ENCODE results near the gene UBE2V1.

UBE2V1 gene

DNA sequence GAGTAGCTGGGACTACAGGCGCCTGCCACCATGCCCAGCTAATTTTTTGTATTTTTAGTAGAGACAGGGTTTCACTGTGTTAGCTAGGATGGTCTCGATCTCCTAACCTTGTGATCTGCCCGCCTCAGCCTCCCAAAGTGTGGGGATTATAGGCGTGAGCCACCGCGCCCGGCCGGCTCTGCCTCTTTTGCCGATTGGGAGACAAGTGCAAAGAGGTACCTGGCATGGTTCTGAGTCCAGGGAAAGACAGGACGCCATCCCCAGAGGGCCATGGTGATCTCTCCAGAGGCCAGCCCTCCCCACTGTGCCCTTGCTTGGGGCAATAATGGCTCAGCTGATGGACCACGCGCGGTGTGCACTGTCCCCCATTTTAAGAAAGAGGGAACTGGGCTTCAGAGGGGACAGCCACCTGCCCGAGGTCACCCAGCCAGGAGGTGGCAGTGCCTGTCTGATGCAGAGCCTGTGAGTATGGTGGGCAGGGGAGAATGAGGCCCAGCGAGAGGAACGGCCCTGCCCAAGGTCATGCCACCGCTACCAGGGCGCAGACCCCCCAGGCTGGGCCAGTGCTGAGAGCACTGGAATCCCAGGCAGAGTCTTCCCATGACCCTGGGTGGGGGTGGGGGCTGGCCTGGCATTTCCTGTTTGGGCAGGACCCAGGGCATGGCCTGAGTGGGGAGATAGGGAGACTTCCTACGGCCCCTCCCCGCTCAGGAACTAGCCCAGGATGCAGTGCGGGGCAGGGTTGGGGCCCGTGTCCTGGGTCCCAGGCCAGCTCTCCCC, 69.2 kb downstream of the UBE2V1 start:
- Histone ChIP-seq H3K27me3 (ENCODE audit: control insufficient read depth in 1 of 2, insufficient read depth in 2 of 2, low read length in 2 of 2) (no peaks in the 10 kb centered on the region), H3K36me3 (ENCODE audit: insufficient read depth, low read length) (no peaks in the 10 kb centered on the region), H3K9me3 (ENCODE audit: low read length) (no peaks in the 10 kb centered on the region), H3K4me1 (ENCODE audit: insufficient read depth, low read length) (no peaks in the 10 kb centered on the region), H3K9ac (ENCODE audit: low read length) (no peak overlapping the region), H3K27ac (ENCODE audit: low read depth, low read length) (no peak overlapping the region), H3K4me3 (ENCODE audit: low read depth in 1 of 2, low read length in 2 of 2) (no peak overlapping the region)

GRCh38 chr20:50042370-50043313, 70.3 kb downstream of the UBE2V1 start:
- Histone ChIP-seq H3K4me3 (ENCODE audit: low read depth in 1 of 2, low read length in 2 of 2) (no peak overlapping the region), H3K9me3 (ENCODE audit: low read length) (no peaks in the 10 kb centered on the region), H3K4me1 (ENCODE audit: insufficient read depth, low read length) (no peaks in the 10 kb centered on the region), H3K27ac (ENCODE audit: low read depth, low read length) (no peak overlapping the region), H3K27me3 (ENCODE audit: control insufficient read depth in 1 of 2, insufficient read depth in 2 of 2, low read length in 2 of 2) (no peaks in the 10 kb centered on the region), H3K9ac (ENCODE audit: low read length) (no peak overlapping the region), H3K36me3 (ENCODE audit: insufficient read depth, low read length) (no peaks in the 10 kb centered on the region)

DNA sequence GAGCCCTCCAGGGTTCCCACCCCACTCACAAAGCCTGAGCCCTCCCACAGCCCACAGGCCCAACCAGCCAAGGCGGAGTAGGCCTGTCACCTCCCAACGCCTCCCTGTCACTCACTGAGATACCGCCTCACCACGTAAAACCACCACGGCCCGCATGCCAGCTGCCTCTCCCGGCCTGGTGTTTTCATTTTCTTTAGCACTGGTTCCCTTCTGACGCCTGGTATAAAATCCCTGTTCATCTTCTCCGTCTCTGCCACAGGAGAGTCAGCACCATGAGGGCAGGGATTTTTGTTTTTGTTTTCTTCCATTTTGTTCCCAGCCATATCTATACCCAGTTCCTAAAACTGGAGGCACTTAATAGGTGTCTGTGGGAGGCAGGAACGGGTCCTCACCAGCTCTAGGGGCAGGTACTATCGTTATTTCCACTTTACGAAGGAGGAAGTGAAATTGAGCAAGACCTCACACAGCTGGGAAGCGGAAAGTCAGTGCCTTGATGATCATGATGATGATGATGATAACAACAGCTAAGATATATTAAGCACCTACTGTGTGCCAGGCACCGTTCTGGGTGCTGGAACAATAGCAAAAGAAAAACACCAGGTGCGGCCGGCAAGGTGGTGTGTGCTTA, 71.6 kb downstream of the UBE2V1 start:
- H3K27ac ChIP-seq (ENCODE audit: low read depth, low read length): no peak overlapping the region
- H3K4me1 ChIP-seq (ENCODE audit: insufficient read depth, low read length): no peaks in the 10 kb centered on the region
- no peaks in the 10 kb centered on the region for H3K27me3 ChIP-seq (ENCODE audit: control insufficient read depth in 1 of 2, insufficient read depth in 2 of 2, low read length in 2 of 2)
- H3K9ac ChIP-seq (ENCODE audit: low read length): no peak overlapping the region
- no peaks in the 10 kb centered on the region for H3K36me3 ChIP-seq (ENCODE audit: insufficient read depth, low read length)
- H3K4me3 ChIP-seq (ENCODE audit: low read depth in 1 of 2, low read length in 2 of 2): no peak overlapping the region
- no peaks in the 10 kb centered on the region for H3K9me3 ChIP-seq (ENCODE audit: low read length)

GRCh38 chr20:50040432-50041245, 72.3 kb downstream of the UBE2V1 start:
- H3K36me3 ChIP-seq (ENCODE audit: insufficient read depth, low read length): no peaks in the 10 kb centered on the region
- no peak overlapping the region for H3K27ac ChIP-seq (ENCODE audit: low read depth, low read length)
- H3K27me3 ChIP-seq (ENCODE audit: control insufficient read depth in 1 of 2, insufficient read depth in 2 of 2, low read length in 2 of 2): no peaks in the 10 kb centered on the region
- no peaks in the 10 kb centered on the region for H3K9me3 ChIP-seq (ENCODE audit: low read length)
- H3K9ac ChIP-seq (ENCODE audit: low read length): no peak overlapping the region
- H3K4me1 ChIP-seq (ENCODE audit: insufficient read depth, low read length): no peaks in the 10 kb centered on the region
- no peak overlapping the region for H3K4me3 ChIP-seq (ENCODE audit: low read depth in 1 of 2, low read length in 2 of 2)

DNA sequence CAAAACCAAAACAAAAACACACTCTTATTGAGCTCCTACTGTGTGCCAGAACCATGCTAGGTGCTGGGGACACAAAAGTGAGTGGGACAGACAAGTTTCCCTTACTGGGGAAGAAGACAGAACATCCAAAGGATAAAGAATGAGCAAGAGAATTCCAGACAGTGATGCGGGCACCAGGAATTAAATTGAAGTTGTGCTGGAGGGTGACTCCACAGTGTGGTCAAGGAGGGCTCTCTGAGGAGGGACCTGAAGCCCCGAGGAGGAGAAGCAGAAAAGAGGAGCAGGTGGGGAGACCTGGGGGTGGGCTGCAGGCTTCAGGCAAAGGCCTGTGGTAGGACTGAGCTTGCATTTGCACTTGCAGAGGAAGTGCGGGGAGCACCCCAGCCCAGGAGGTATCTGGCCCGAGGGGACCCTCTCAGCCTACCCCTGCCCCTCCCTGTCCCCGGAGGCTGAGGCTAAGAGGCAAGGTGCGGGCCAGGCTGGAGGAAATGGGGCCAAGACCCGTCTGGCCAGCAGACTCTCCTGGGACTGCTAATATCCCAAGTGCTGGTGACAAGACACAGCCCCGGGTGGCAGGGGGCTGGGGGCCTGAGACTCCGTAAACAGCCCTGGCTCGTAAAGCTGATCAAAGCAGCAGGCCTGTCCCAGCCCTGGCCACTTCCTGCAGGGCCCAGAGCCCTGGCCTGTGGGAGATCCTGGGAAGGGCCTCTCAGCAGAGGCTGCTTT, 73.1 kb downstream of the UBE2V1 start:
- Histone ChIP-seq H3K4me3 (ENCODE audit: low read depth in 1 of 2, low read length in 2 of 2) (no peak overlapping the region), H3K4me1 (ENCODE audit: insufficient read depth, low read length) (peaks cover 2% of the 10 kb centered on the region), H3K27ac (ENCODE audit: low read depth, low read length) (no peak overlapping the region), H3K9me3 (ENCODE audit: low read length) (no peaks in the 10 kb centered on the region), H3K9ac (ENCODE audit: low read length) (no peak overlapping the region), H3K36me3 (ENCODE audit: insufficient read depth, low read length) (no peaks in the 10 kb centered on the region), H3K27me3 (ENCODE audit: control insufficient read depth in 1 of 2, insufficient read depth in 2 of 2, low read length in 2 of 2) (no peaks in the 10 kb centered on the region)

DNA sequence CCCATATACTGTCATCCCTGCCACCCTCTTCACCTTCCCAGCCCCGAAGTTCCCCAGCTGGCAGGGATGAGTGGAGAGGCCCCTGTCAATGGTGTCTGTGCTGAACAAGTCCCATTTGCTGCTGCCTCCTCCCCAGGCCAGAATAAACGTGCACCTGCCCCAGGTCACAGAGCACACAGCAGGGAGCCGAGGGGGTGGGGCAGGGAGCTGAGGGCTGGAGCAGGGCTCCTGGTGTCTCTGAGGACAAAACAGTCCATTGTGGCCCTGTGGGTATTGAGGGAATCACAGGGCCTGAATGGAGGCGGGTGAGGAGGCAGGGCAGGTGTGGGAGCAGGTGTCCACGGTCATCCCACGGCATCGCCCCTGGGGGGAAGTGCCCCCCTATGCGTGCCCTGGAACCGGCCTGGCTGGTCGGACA, 74.4 kb downstream of the UBE2V1 start:
- H3K4me1 ChIP-seq (ENCODE audit: insufficient read depth, low read length): peaks cover 12% of the 10 kb centered on the region
- H3K36me3 ChIP-seq (ENCODE audit: insufficient read depth, low read length): no peaks in the 10 kb centered on the region
- no peaks in the 10 kb centered on the region for H3K27me3 ChIP-seq (ENCODE audit: control insufficient read depth in 1 of 2, insufficient read depth in 2 of 2, low read length in 2 of 2)

DNA sequence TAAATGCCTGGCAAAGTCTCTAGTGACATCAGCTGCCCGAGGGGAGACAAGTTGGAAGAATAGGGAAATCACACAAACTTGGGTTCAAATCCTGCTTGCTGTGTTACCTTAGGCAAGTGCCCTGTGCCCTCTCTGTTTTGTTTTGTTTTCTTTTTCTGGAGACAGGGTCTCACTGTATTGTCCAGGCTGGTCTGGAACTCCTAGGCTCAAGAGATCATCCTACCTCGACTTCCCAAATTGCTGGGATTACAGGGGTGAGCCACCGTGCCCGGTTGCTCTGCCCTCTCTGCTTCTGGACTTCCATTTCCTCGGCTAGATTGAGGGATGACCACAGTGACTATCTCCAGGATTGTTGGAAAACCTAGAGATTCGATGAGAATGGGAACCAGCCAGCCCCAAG, 74.8 kb downstream of the UBE2V1 start:
- no peak overlapping the region for H3K27ac ChIP-seq (ENCODE audit: low read depth, low read length)
- H3K36me3 ChIP-seq (ENCODE audit: insufficient read depth, low read length): no peaks in the 10 kb centered on the region
- no peak overlapping the region for H3K4me3 ChIP-seq (ENCODE audit: low read depth in 1 of 2, low read length in 2 of 2)
- H3K27me3 ChIP-seq (ENCODE audit: control insufficient read depth in 1 of 2, insufficient read depth in 2 of 2, low read length in 2 of 2): no peaks in the 10 kb centered on the region
- H3K9me3 ChIP-seq (ENCODE audit: low read length): no peaks in the 10 kb centered on the region
- H3K4me1 ChIP-seq (ENCODE audit: insufficient read depth, low read length): peaks cover 16% of the 10 kb centered on the region
- H3K9ac ChIP-seq (ENCODE audit: low read length): no peak overlapping the region

More for the DNA sequence above, 74.4 kb downstream of the UBE2V1 start:
- Histone ChIP-seq H3K4me3 (ENCODE audit: low read depth in 1 of 2, low read length in 2 of 2) (no peak overlapping the region), H3K9ac (ENCODE audit: low read length) (no peak overlapping the region), H3K9me3 (ENCODE audit: low read length) (no peaks in the 10 kb centered on the region), H3K27ac (ENCODE audit: low read depth, low read length) (no peak overlapping the region)

GRCh38 chr20:50037575-50037974, 75.4 kb downstream of the UBE2V1 start:
- Histone ChIP-seq H3K9me3 (ENCODE audit: low read length) (no peaks in the 10 kb centered on the region), H3K27ac (ENCODE audit: low read depth, low read length) (no peak overlapping the region), H3K36me3 (ENCODE audit: insufficient read depth, low read length) (no peaks in the 10 kb centered on the region), H3K4me3 (ENCODE audit: low read depth in 1 of 2, low read length in 2 of 2) (no peak overlapping the region), H3K9ac (ENCODE audit: low read length) (no peak overlapping the region), H3K4me1 (ENCODE audit: insufficient read depth, low read length) (peaks cover 21% of the 10 kb centered on the region), H3K27me3 (ENCODE audit: control insufficient read depth in 1 of 2, insufficient read depth in 2 of 2, low read length in 2 of 2) (no peaks in the 10 kb centered on the region)

DNA sequence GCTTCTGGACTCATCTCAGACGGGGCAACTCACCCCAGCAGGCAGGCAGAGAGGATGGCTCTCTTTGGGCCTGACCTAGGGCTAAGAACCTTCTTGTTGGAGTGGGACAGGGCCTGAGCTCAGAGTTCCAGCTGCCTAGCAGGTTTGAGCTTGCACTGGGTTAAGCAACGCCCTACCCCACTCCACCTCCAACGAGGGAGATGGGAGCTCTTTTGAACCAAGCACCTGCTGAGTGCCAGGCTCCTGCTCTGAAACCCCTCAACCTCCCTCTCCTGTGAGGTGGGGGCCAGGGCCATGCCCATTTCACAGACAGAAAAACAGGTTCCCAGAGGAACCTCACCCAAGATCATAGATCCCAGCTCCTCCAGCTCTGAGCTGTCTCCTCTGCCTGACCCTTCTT, 75.8 kb downstream of the UBE2V1 start:
- H3K9me3 ChIP-seq (ENCODE audit: low read length): no peaks in the 10 kb centered on the region
- H3K9ac ChIP-seq (ENCODE audit: low read length): no peak overlapping the region
- peaks cover 21% of the 10 kb centered on the region for H3K4me1 ChIP-seq (ENCODE audit: insufficient read depth, low read length)
- no peak overlapping the region for H3K27ac ChIP-seq (ENCODE audit: low read depth, low read length)
- H3K4me3 ChIP-seq (ENCODE audit: low read depth in 1 of 2, low read length in 2 of 2): no peak overlapping the region
- no peaks in the 10 kb centered on the region for H3K36me3 ChIP-seq (ENCODE audit: insufficient read depth, low read length)
- H3K27me3 ChIP-seq (ENCODE audit: control insufficient read depth in 1 of 2, insufficient read depth in 2 of 2, low read length in 2 of 2): no peaks in the 10 kb centered on the region

DNA sequence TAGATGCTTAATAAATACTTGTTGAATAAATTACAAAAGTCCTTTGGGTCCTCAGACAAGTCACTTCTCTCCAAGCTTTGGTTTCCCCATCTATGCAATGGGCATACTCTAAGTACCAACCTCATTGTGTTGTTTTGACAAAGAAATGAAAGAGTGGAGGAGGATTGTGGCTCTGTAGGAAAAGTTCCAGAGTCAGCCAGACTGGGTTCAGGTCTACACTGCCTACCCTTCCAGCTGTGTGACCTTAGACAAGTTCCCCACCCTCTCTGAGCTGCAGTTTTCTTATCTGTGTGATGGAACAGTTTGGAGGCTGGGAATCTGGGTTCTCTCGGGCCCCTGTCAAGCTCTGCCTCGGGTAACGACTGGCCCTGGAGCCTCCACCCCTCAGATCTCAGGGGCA, 76.2 kb downstream of the UBE2V1 start:
- Histone ChIP-seq H3K27ac (ENCODE audit: low read depth, low read length) (no peak overlapping the region), H3K36me3 (ENCODE audit: insufficient read depth, low read length) (no peaks in the 10 kb centered on the region), H3K9me3 (ENCODE audit: low read length) (no peaks in the 10 kb centered on the region), H3K27me3 (ENCODE audit: control insufficient read depth in 1 of 2, insufficient read depth in 2 of 2, low read length in 2 of 2) (no peaks in the 10 kb centered on the region), H3K4me3 (ENCODE audit: low read depth in 1 of 2, low read length in 2 of 2) (no peak overlapping the region), H3K4me1 (ENCODE audit: insufficient read depth, low read length) (peaks cover 21% of the 10 kb centered on the region), H3K9ac (ENCODE audit: low read length) (no peak overlapping the region)

Measured in muscle layer of colon (tissue), 2 donors.